CD14-positive monocyte (primary cell): ENCODE results near the gene SLC22A23. TPM values are rescaled to one million over a fixed set of nuclear protein-coding genes. Genes with fewer than 3 reads are reported as not detected.
A peak's percentile ranks its signal among the peaks of the same experiment; 100 is the strongest.

Source experiments
- DNase-seq, 3 donors: peaks; one replicate each; pipeline ENCODE4 v3.0.0-alpha.2; 2011 to 2022
- H2AFZ ChIP-seq: 2 replicates; pipeline ENCODE4 v1.6.0; 2012; ENCODE audit warnings: mild to moderate bottlenecking, low read depth, low read length, inconsistent platforms; ENCODE audit not compliant: insufficient read depth, poor library complexity, severe bottlenecking
- H3K27ac ChIP-seq, 2 donors: 1 replicate in 1 of 2; 2 replicates in 1 of 2; pipeline ENCODE4 v1.5.1; 2012 to 2013; ENCODE audit warnings: low read length in 2 of 2, control low read depth in 1 of 2, inconsistent platforms in 1 of 2, low read depth in 1 of 2, mild to moderate bottlenecking in 1 of 2
- H3K27me3 ChIP-seq, 2 donors: one replicate each; pipeline versions ENCODE4 v1.6.0 to v1.6.1; 2011 to 2013; ENCODE audit warnings: low read length in 2 of 2; ENCODE audit not compliant: control insufficient read depth in 2 of 2, insufficient read depth in 2 of 2
- H3K36me3 ChIP-seq, 2 donors: replicated peaks in 1 of 2; 1 replicate in 1 of 2; 2 replicates in 1 of 2; pipeline versions ENCODE4 v1.5.1 to v1.6.1; 2012 to 2013; ENCODE audit warnings: low read length in 2 of 2, control low read depth in 1 of 2, inconsistent platforms in 1 of 2, mild to moderate bottlenecking in 1 of 2; ENCODE audit not compliant: insufficient read depth in 2 of 2, control insufficient read depth in 1 of 2
- H3K4me1 ChIP-seq, 2 donors: 1 replicate in 1 of 2; 2 replicates in 1 of 2; pipeline versions ENCODE4 v1.5.1 to v1.6.1; 2012 to 2013; ENCODE audit warnings: low read length in 2 of 2, control low read depth in 1 of 2, inconsistent platforms in 1 of 2, mild to moderate bottlenecking in 1 of 2, moderate library complexity in 1 of 2; ENCODE audit not compliant: insufficient read depth in 2 of 2, control insufficient read depth in 1 of 2
- H3K4me2 ChIP-seq: replicated peaks from 2 replicates; pipeline ENCODE3; 2012; ENCODE audit warnings: low read length, moderate library complexity, mild to moderate bottlenecking; ENCODE audit not compliant: poor library complexity, severe bottlenecking; ENCODE audit errors: extremely low read depth
- H3K4me3 ChIP-seq, 3 experiments: fragments of 200-600 bp in 1 of 3; sonication (generic) in 1 of 3; replicated peaks in 1 of 3; 1 replicate in 2 of 3; 2 replicates in 1 of 3; pipeline ENCODE4 v1.5.1; 2011 to 2013; ENCODE audit warnings: low read length in 3 of 3, mild to moderate bottlenecking in 3 of 3, control low read depth in 2 of 3, low read depth in 2 of 3, inconsistent platforms in 1 of 3, moderate library complexity in 1 of 3
- H3K79me2 ChIP-seq: 2 replicates; pipeline ENCODE4 v1.6.0; 2012; ENCODE audit warnings: mild to moderate bottlenecking, control low read depth, inconsistent platforms, low read length, moderate library complexity; ENCODE audit not compliant: insufficient read depth
- H3K9ac ChIP-seq: 2 replicates; pipeline ENCODE4 v1.6.0; 2017; ENCODE audit warnings: low read length, mild to moderate bottlenecking; ENCODE audit not compliant: insufficient read depth, poor library complexity, severe bottlenecking
- H3K9me3 ChIP-seq, 2 donors: replicated peaks in 1 of 2; 1 replicate in 1 of 2; 2 replicates in 1 of 2; pipeline versions ENCODE4 v1.5.1 to v1.6.1; 2012 to 2013; ENCODE audit warnings: low read length in 2 of 2, control low read depth in 1 of 2; ENCODE audit not compliant: control insufficient read depth in 1 of 2, insufficient read depth in 1 of 2
- H4K20me1 ChIP-seq: 2 replicates; pipeline ENCODE4 v1.6.0; 2012; ENCODE audit warnings: mild to moderate bottlenecking, low read length, control low read depth, moderate library complexity; ENCODE audit not compliant: insufficient read depth
- H3K27ac Mint-ChIP-seq, 7 donors: one replicate each; pipeline ENCODE4 v1.8.0; 2020; ENCODE audit warnings: mild to moderate bottlenecking in 7 of 7, mixed read lengths in 7 of 7, moderate library complexity in 6 of 7, inconsistent platforms in 2 of 7
- H3K27me3 Mint-ChIP-seq, 3 donors: one replicate each; pipeline ENCODE4 v1.8.0; 2021 to 2022; ENCODE audit warnings: low read depth in 3 of 3, mild to moderate bottlenecking in 3 of 3, mixed read lengths in 3 of 3, moderate library complexity in 3 of 3, inconsistent platforms in 1 of 3
- H3K36me3 Mint-ChIP-seq, 2 donors: one replicate each; pipeline ENCODE4 v1.8.0; 2020; ENCODE audit warnings: mixed read lengths in 2 of 2, inconsistent platforms in 1 of 2, mild to moderate bottlenecking in 1 of 2
- H3K4me1 Mint-ChIP-seq: one replicate; pipeline ENCODE4 v1.8.0; 2020; ENCODE audit warnings: mild to moderate bottlenecking, mixed read lengths
- H3K4me3 Mint-ChIP-seq, 2 donors: one replicate each; pipeline ENCODE4 v1.8.0; 2020; ENCODE audit warnings: mild to moderate bottlenecking in 2 of 2, mixed read lengths in 2 of 2, moderate library complexity in 1 of 2
- H3K9me3 Mint-ChIP-seq, 7 donors: one replicate each; pipeline ENCODE4 v1.8.0; 2020 to 2022; ENCODE audit warnings: mixed read lengths in 7 of 7, mild to moderate bottlenecking in 6 of 7, moderate library complexity in 6 of 7, inconsistent platforms in 2 of 7
- CTCF ChIP-seq: fragments of 200-600 bp; IDR thresholded peaks from one replicate; pipeline ENCODE4 v1.8.0; 2022; ENCODE audit warnings: antibody characterized with exemption, mild to moderate bottlenecking
- WGBS: methylation state at CpG from one replicate; pipeline ENCODE4 v1.1.5; 2013; ENCODE audit warnings: missing lambda C conversion rate; ENCODE audit not compliant: insufficient coverage; 5-methylcytosine and 5-hydroxymethylcytosine counted together
- intact Hi-C, 2 donors: fragments of 100-400 bp; cut with micrococcal nuclease; formaldehyde crosslinking; loops; one replicate each; pipeline versions ENCODE4 v1.15.0 to v1.15.1; 2023
- polyA plus RNA-seq, 3 donors: library from polyadenylated mRNA; depleted of rRNA in 1 of 3; unstranded in 2 of 3; stranded (reverse) in 1 of 3; fragments of 300-500 nt in 2 of 3; fragments of >200 nt in 1 of 3; fragmentation: Illumina TruSeq in 2 of 3; gene quantifications; 1 replicate in 2 of 3; 2 replicates in 1 of 3; pipeline ENCODE4 v1.2.3, GENCODE V29; 2012 to 2021

SLC22A23 gene
- polyA plus RNA-seq, 3 donors = 0.08 TPM; not detected in 2

- Histone ChIP-seq H3K36me3 (no peaks in the 10 kb centered on the region), H3K27me3 (no peaks in the 10 kb centered on the region), H3K9ac (no peak overlapping the region), H3K79me2 (no peaks in the 10 kb centered on the region), H3K9me3 (no peaks in the 10 kb centered on the region), H3K27ac (no peak overlapping the region), H3K4me3 (no peak overlapping the region), H2AFZ (no peak overlapping the region), H3K4me1 (no peaks in the 10 kb centered on the region), H4K20me1 (no peaks in the 10 kb centered on the region), H3K4me2 (no peak overlapping the region)
- Mint-ChIP-seq H3K4me1 (peaks cover 5% of the 10 kb centered on the region), H3K27me3 (peaks cover 4 to 11% (median 10%) of the 10 kb centered on the region in 3 donors), H3K4me3 (no peak overlapping the region), H3K36me3 (no peaks in the 10 kb centered on the region), H3K27ac (peak overlapping the region in 1 of 7 donors; percentile 51), H3K9me3 (peaks cover 0 to 2% (median 0%) of the 10 kb centered on the region in 7 donors)
- DNase-seq = no peak
- WGBS = 100% methylated on average over 3 of the region's 8 CpGs
- intact Hi-C loops = no loop called here
- TF ChIP-seq CTCF = no peak
Measured at GRCh38 chr6:3321875-3322274, 135.0 kb downstream of the SLC22A23 start.

GRCh38 chr6:3321042-3321441 is 135.8 kb downstream of the SLC22A23 start:
- Histone ChIP-seq H2AFZ (no peak overlapping the region), H3K4me3 (no peak overlapping the region), H3K9ac (no peak overlapping the region), H3K4me2 (no peak overlapping the region), H4K20me1 (no peaks in the 10 kb centered on the region), H3K36me3 (no peaks in the 10 kb centered on the region), H3K79me2 (no peaks in the 10 kb centered on the region), H3K27ac (no peak overlapping the region), H3K27me3 (no peaks in the 10 kb centered on the region), H3K9me3 (no peaks in the 10 kb centered on the region), H3K4me1 (no peaks in the 10 kb centered on the region)
- Mint-ChIP-seq H3K4me3 (no peak overlapping the region), H3K36me3 (no peaks in the 10 kb centered on the region), H3K9me3 (peaks cover 0 to 2% (median 0%) of the 10 kb centered on the region in 7 donors), H3K27me3 (peaks cover 4 to 11% (median 11%) of the 10 kb centered on the region in 3 donors), H3K4me1 (peaks cover 5% of the 10 kb centered on the region), H3K27ac (no peak overlapping the region)
- intact Hi-C loops = no loop called here
- no peak for DNase-seq
- no peak for TF ChIP-seq CTCF
- WGBS = 88% methylated on average over 7 of the region's 11 CpGs
